Measurements from ENCODE around the gene PXMP4. TPM values are rescaled to one million over a fixed set of nuclear protein-coding genes. Genes with fewer than 3 reads are reported as not detected.
A peak's percentile ranks its signal among the peaks of the same experiment; 100 is the strongest.
"Not testable (repeated sequence)": the region's sequence is repeated elsewhere in the genome, so short reads cannot be mapped to it uniquely, and the experiment has no call there.

PXMP4 gene
- total RNA-seq, 1 donor from 2014 or later, result 2.4 TPM

GRCh38 chr20:33765099-33765498, 45.0 kb upstream of the PXMP4 start:
- H3K4me3 ChIP-seq (ENCODE audit: low read depth, low read length), result no peak overlapping the region
- FAIRE-seq (no peak), DNase-seq (ENCODE audit: low read depth) (no peak)
- peaks cover 6% of the 10 kb centered on the region for H3K36me3 ChIP-seq (ENCODE audit: control insufficient read depth, insufficient read depth, low read length)
- no peak for TF ChIP-seq CTCF (IDR thresholded peaks at IDR 0.05; ENCODE audit: insufficient read depth, low read length, severe bottlenecking)
- H3K27me3 ChIP-seq (ENCODE audit: control insufficient read depth, insufficient read depth, low read length), result no peaks in the 10 kb centered on the region

DNA sequence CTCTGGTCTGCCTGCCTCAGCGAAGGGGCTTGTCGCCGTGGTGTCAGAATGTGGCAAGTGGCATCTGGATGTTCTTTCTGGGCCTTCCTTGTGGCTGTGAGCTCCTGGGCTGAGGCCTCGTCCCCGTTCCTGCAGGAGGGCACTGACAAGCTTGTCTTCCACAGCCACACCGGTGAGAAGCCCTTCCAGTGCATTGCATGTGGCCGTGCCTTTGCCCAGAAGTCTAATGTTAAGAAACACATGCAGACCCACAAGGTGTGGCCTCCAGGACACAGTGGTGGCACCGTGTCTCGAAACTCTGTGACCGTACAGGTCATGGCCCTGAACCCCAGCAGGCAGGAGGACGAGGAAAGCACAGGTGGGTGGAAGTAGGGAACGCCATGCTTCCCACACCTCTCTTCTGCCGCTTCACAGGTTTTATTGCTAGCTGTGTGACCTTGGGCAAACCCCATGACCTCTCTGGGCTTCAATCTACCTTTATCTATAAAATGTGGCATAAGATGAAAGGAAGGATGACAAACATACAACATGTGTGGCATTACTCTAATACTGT, 41.7 kb upstream of the PXMP4 start:
- TF ChIP-seq CTCF (IDR thresholded peaks at IDR 0.05; ENCODE audit: insufficient read depth, low read length, severe bottlenecking), result no peak
- Histone ChIP-seq H3K27me3 (ENCODE audit: control insufficient read depth, insufficient read depth, low read length) (no peaks in the 10 kb centered on the region), H3K4me3 (ENCODE audit: low read depth, low read length) (no peak overlapping the region), H3K36me3 (ENCODE audit: control insufficient read depth, insufficient read depth, low read length) (peaks cover 3% of the 10 kb centered on the region)
- DNase-seq (ENCODE audit: low read depth), result no peak
- FAIRE-seq, result no peak

DNA sequence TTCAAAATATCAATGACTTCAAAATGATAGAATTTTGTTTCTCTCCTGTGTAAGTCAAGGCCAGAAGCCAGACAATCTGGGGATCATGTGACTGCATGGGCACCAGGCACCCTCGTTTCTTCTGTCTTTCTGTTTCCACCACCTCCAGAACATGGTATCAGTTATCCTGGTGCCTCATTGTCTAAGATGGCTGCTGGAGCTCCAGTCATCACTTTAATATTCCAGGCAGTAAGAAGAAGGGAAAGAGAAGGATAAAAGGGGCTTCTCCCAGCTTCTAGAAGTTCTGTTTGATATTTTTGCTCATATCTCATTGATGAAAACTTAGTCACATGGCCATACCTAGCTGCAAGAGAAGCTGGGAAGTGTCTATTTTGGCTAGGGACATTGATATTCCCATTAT, 37.3 kb upstream of the PXMP4 start:
- Histone ChIP-seq H3K36me3 (ENCODE audit: control insufficient read depth, insufficient read depth, low read length) (peaks cover 7% of the 10 kb centered on the region), H3K4me3 (ENCODE audit: low read depth, low read length) (no peak overlapping the region), H3K27me3 (ENCODE audit: control insufficient read depth, insufficient read depth, low read length) (no peaks in the 10 kb centered on the region)
- DNase-seq (ENCODE audit: low read depth) (no peak), FAIRE-seq (no peak)
- TF ChIP-seq CTCF (IDR thresholded peaks at IDR 0.05; ENCODE audit: insufficient read depth, low read length, severe bottlenecking), result no peak

GRCh38 chr20:33757046-33757445, 36.9 kb upstream of the PXMP4 start:
- Histone ChIP-seq H3K36me3 (ENCODE audit: control insufficient read depth, insufficient read depth, low read length) (peaks cover 7% of the 10 kb centered on the region), H3K27me3 (ENCODE audit: control insufficient read depth, insufficient read depth, low read length) (no peaks in the 10 kb centered on the region), H3K4me3 (ENCODE audit: low read depth, low read length) (no peak overlapping the region)
- DNase-seq (ENCODE audit: low read depth), result no peak
- no peak for FAIRE-seq
- TF ChIP-seq CTCF (IDR thresholded peaks at IDR 0.05; ENCODE audit: insufficient read depth, low read length, severe bottlenecking), result no peak

GRCh38 chr20:33755936-33756490, 35.9 kb upstream of the PXMP4 start:
- H3K36me3 ChIP-seq (ENCODE audit: control insufficient read depth, insufficient read depth, low read length); H3K4me3 ChIP-seq (ENCODE audit: low read depth, low read length); FAIRE-seq; DNase-seq (ENCODE audit: low read depth); H3K27me3 ChIP-seq (ENCODE audit: control insufficient read depth, insufficient read depth, low read length): not testable (repeated sequence)

- no peaks in the 10 kb centered on the region for H3K27me3 ChIP-seq (ENCODE audit: control insufficient read depth, insufficient read depth, low read length)
- TF ChIP-seq CTCF (IDR thresholded peaks at IDR 0.05; ENCODE audit: insufficient read depth, low read length, severe bottlenecking), result no peak
- DNase-seq (ENCODE audit: low read depth), result peak; percentile 25
- no peak for FAIRE-seq
- H3K4me3 ChIP-seq (ENCODE audit: low read depth, low read length), result no peak overlapping the region
- peaks cover 5% of the 10 kb centered on the region for H3K36me3 ChIP-seq (ENCODE audit: control insufficient read depth, insufficient read depth, low read length)
These were observed 33.7 kb upstream of the PXMP4 start for GRCh38 chr20:33753763-33754162.

Measured in bronchial epithelial cell (primary cell).